HAP-1 (cell line): ENCODE data around the gene NFKBIL1.

Experiments used
- DNase-seq, 2 experiments: peaks; one replicate each; pipeline ENCODE4 v3.0.0-alpha.2; 2016 to 2020; ENCODE audit warnings: low spot score in 2 of 2
- H3K27me3 ChIP-seq: fragments of 250-450 bp; sonication (Bioruptor Pico); 2 replicates; pipeline ENCODE4 v1.5.1; 2020; ENCODE audit warnings: low read depth, mild to moderate bottlenecking, moderate library complexity
- H3K36me3 ChIP-seq: fragments of 250-450 bp; sonication (Bioruptor Pico); replicated peaks from 2 replicates; pipeline ENCODE4 v1.5.1; 2020; ENCODE audit warnings: mild to moderate bottlenecking
- H3K4me1 ChIP-seq: fragments of 250-450 bp; sonication (Bioruptor Pico); 2 replicates; pipeline ENCODE4 v1.5.1; 2020; ENCODE audit warnings: mild to moderate bottlenecking
- H3K4me3 ChIP-seq: fragments of 250-450 bp; sonication (Bioruptor Pico); 2 replicates; pipeline ENCODE4 v1.5.1; 2020; ENCODE audit warnings: mild to moderate bottlenecking, moderate library complexity
- H3K9me3 ChIP-seq: fragments of 250-450 bp; sonication (Bioruptor Pico); 2 replicates; pipeline ENCODE4 v1.5.1; 2020; ENCODE audit warnings: mild to moderate bottlenecking, moderate library complexity
- in situ Hi-C: fragments of 300-500 bp; cut with MboI; formaldehyde crosslinking; loops from 3 replicates; pipeline ENCODE4 v1.14.3; 2020; ENCODE audit warnings: low sequenced_read_pairs, inconsistent platforms, mixed read lengths

NFKBIL1 gene

GRCh38 chr6:31559606-31559957 is 12.2 kb downstream of the NFKBIL1 start:
- in situ Hi-C loops: no loop called here
- H3K36me3 ChIP-seq: peaks cover 23% of the 10 kb centered on the region
- DNase-seq: no peak
- H3K4me3 ChIP-seq: no peak overlapping the region
- no peaks in the 10 kb centered on the region for H3K9me3 ChIP-seq
- H3K4me1 ChIP-seq: no peaks in the 10 kb centered on the region
- H3K27me3 ChIP-seq: no peaks in the 10 kb centered on the region

GRCh38 chr6:31559958-31560696 is 12.7 kb downstream of the NFKBIL1 start:
- Histone ChIP-seq H3K4me3 (no peak overlapping the region), H3K36me3 (peaks cover 23% of the 10 kb centered on the region), H3K27me3 (no peaks in the 10 kb centered on the region), H3K4me1 (no peaks in the 10 kb centered on the region), H3K9me3 (no peaks in the 10 kb centered on the region)
- in situ Hi-C loops: no loop called here
- DNase-seq: no peak

DNA sequence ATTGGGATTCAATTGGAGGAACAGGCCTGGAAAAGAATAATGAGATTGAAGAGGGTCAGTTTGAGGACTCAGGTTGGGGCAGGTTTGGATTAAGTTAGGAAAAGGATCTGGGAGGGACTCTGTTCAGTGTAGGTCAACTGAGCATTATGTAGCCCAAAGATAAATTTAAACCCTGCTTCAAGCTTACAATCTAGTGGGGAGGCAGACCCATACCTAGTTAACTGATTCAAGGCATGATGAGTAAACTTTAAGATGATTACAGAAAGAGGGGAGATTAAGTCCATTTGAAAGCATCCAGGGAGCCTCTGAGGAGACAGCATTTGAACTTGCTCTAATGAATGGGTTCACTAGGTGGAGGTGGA is 13.3 kb downstream of the NFKBIL1 start:
- no peak overlapping the region for H3K4me3 ChIP-seq
- DNase-seq: no peak
- H3K4me1 ChIP-seq: no peaks in the 10 kb centered on the region
- H3K27me3 ChIP-seq: no peaks in the 10 kb centered on the region
- in situ Hi-C loops: no loop called here
- H3K36me3 ChIP-seq: peaks cover 23% of the 10 kb centered on the region
- no peaks in the 10 kb centered on the region for H3K9me3 ChIP-seq

GRCh38 chr6:31567531-31568370 is 20.3 kb downstream of the NFKBIL1 start:
- H3K36me3 ChIP-seq: no peaks in the 10 kb centered on the region
- no peak for DNase-seq
- H3K9me3 ChIP-seq: no peaks in the 10 kb centered on the region
- no peaks in the 10 kb centered on the region for H3K27me3 ChIP-seq
- H3K4me1 ChIP-seq: no peaks in the 10 kb centered on the region
- no peak overlapping the region for H3K4me3 ChIP-seq
- in situ Hi-C loops: no loop called here

- no peaks in the 10 kb centered on the region for H3K4me1 ChIP-seq
- in situ Hi-C loops: no loop called here
- no peak overlapping the region for H3K4me3 ChIP-seq
- H3K36me3 ChIP-seq: no peaks in the 10 kb centered on the region
- DNase-seq: no peak
- H3K9me3 ChIP-seq: no peaks in the 10 kb centered on the region
- H3K27me3 ChIP-seq: no peaks in the 10 kb centered on the region
These were observed 21.1 kb downstream of the NFKBIL1 start for GRCh38 chr6:31568537-31568961.

DNA sequence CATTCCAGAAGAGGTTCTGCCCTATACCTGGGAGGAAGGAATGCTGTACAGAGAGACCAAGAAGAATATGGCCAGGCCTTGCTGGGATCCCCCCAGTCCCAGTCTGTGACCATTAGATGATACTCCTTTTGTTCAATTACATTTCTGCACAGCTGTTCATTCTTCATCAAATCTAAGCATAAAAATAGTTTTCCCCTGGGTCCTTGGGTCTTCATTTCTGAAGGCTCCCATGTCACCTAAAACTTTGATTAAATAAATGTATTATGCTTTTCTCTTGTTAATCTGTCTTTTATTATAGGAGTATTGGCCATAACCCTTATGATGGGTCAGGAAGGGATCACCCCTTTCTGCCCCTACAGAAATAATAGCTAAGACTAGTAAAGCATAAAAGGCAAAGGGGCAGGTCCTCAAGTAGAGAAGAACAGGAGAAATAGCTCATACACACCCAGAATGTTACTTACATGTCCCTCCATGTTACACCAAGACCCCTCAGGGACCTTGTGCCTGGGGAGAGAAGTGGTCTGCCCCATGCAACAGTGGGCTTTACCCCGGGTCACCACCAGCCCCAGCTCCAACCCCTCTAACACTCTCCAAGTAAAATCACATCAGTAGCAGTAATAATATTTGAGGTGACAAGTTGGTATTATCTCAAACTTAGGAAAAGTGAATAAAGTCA is 22.6 kb downstream of the NFKBIL1 start:
- in situ Hi-C loops: no loop called here
- H3K27me3 ChIP-seq: 0 out of 2 replicates have a peak, but pooled peaks cover under 1% of the 10 kb centered on the region

DNA sequence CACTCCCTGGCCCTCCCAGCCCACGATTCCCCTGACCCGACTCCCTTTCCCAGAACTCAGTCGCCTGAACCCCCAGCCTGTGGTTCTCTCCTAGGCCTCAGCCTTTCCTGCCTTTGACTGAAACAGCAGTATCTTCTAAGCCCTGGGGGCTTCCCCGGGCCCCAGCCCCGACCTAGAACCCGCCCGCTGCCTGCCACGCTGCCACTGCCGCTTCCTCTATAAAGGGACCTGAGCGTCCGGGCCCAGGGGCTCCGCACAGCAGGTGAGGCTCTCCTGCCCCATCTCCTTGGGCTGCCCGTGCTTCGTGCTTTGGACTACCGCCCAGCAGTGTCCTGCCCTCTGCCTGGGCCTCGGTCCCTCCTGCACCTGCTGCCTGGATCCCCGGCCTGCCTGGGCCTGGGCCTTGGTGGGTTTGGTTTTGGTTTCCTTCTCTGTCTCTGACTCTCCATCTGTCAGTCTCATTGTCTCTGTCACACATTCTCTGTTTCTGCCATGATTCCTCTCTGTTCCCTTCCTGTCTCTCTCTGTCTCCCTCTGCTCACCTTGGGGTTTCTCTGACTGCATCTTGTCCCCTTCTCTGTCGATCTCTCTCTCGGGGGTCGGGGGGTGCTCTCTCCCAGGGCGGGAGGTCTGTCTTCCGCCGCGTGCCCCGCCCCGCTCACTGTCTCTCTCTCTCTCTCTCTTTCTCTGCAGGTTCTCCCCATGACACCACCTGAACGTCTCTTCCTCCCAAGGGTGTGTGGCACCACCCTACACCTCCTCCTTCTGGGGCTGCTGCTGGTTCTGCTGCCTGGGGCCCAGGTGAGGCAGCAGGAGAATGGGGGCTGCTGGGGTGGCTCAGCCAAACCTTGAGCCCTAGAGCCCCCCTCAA is 24.9 kb downstream of the NFKBIL1 start, which contains the start of gene LTA:
LTA (plus strand) TSS at position 249 of the 871 bp plus-strand sequence; CDS start at position 703, 454 bp downstream.
- in situ Hi-C loops: no loop called here
- H3K4me1 ChIP-seq: no peaks in the 10 kb centered on the region
- H3K36me3 ChIP-seq: no peaks in the 10 kb centered on the region
- DNase-seq: no peak
- no peaks in the 10 kb centered on the region for H3K9me3 ChIP-seq
- no peak within 1 kb of the TSS for H3K4me3 ChIP-seq
- 0 out of 2 replicates have a peak, but pooled peaks cover 3% of the 10 kb centered on the region for H3K27me3 ChIP-seq

More for the DNA sequence above, 22.6 kb downstream of the NFKBIL1 start:
- Histone ChIP-seq H3K4me3 (no peak overlapping the region), H3K36me3 (no peaks in the 10 kb centered on the region), H3K4me1 (no peaks in the 10 kb centered on the region), H3K9me3 (no peaks in the 10 kb centered on the region)
- no peak for DNase-seq

DNA sequence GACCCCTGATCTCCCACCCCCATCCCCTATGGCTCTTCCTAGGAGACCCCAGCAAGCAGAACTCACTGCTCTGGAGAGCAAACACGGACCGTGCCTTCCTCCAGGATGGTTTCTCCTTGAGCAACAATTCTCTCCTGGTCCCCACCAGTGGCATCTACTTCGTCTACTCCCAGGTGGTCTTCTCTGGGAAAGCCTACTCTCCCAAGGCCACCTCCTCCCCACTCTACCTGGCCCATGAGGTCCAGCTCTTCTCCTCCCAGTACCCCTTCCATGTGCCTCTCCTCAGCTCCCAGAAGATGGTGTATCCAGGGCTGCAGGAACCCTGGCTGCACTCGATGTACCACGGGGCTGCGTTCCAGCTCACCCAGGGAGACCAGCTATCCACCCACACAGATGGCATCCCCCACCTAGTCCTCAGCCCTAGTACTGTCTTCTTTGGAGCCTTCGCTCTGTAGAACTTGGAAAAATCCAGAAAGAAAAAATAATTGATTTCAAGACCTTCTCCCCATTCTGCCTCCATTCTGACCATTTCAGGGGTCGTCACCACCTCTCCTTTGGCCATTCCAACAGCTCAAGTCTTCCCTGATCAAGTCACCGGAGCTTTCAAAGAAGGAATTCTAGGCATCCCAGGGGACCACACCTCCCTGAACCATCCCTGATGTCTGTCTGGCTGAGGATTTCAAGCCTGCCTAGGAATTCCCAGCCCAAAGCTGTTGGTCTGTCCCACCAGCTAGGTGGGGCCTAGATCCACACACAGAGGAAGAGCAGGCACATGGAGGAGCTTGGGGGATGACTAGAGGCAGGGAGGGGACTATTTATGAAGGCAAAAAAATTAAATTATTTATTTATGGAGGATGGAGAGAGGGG is 26.1 kb downstream of the NFKBIL1 start:
- Histone ChIP-seq H3K9me3 (no peaks in the 10 kb centered on the region), H3K36me3 (no peaks in the 10 kb centered on the region), H3K4me3 (no peak overlapping the region), H3K27me3 (0 out of 2 replicates have a peak, but pooled peaks cover 3% of the 10 kb centered on the region), H3K4me1 (no peaks in the 10 kb centered on the region)
- in situ Hi-C loops: no loop called here
- DNase-seq: no peak

DNA sequence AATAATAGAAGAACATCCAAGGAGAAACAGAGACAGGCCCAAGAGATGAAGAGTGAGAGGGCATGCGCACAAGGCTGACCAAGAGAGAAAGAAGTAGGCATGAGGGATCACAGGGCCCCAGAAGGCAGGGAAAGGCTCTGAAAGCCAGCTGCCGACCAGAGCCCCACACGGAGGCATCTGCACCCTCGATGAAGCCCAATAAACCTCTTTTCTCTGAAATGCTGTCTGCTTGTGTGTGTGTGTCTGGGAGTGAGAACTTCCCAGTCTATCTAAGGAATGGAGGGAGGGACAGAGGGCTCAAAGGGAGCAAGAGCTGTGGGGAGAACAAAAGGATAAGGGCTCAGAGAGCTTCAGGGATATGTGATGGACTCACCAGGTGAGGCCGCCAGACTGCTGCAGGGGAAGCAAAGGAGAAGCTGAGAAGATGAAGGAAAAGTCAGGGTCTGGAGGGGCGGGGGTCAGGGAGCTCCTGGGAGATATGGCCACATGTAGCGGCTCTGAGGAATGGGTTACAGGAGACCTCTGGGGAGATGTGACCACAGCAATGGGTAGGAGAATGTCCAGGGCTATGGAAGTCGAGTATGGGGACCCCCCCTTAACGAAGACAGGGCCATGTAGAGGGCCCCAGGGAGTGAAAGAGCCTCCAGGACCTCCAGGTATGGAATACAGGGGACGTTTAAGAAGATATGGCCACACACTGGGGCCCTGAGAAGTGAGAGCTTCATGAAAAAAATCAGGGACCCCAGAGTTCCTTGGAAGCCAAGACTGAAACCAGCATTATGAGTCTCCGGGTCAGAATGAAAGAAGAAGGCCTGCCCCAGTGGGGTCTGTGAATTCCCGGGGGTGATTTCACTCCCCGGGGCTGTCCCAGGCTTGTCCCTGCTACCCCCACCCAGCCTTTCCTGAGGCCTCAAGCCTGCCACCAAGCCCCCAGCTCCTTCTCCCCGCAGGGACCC is 27.0 kb downstream of the NFKBIL1 start:
- Histone ChIP-seq H3K4me3 (no peak overlapping the region), H3K4me1 (no peaks in the 10 kb centered on the region), H3K27me3 (0 out of 2 replicates have a peak, but pooled peaks cover 3% of the 10 kb centered on the region), H3K36me3 (no peaks in the 10 kb centered on the region), H3K9me3 (no peaks in the 10 kb centered on the region)
- DNase-seq: no peak
- in situ Hi-C loops: no loop called here

GRCh38 chr6:31575335-31575901 is 28.0 kb downstream of the NFKBIL1 start, which contains the start of gene TNF:
Gene TNF (plus strand): TSS chr6:31575565. CDS start chr6:31575742, 177 bp downstream.
- Histone ChIP-seq H3K9me3 (no peaks in the 10 kb centered on the region), H3K4me1 (no peaks in the 10 kb centered on the region), H3K36me3 (no peaks in the 10 kb centered on the region), H3K4me3 (no peak within 1 kb of the TSS), H3K27me3 (0 out of 2 replicates have a peak, but pooled peaks cover 3% of the 10 kb centered on the region)
- no peak for DNase-seq
- in situ Hi-C loops: no loop called here

DNA sequence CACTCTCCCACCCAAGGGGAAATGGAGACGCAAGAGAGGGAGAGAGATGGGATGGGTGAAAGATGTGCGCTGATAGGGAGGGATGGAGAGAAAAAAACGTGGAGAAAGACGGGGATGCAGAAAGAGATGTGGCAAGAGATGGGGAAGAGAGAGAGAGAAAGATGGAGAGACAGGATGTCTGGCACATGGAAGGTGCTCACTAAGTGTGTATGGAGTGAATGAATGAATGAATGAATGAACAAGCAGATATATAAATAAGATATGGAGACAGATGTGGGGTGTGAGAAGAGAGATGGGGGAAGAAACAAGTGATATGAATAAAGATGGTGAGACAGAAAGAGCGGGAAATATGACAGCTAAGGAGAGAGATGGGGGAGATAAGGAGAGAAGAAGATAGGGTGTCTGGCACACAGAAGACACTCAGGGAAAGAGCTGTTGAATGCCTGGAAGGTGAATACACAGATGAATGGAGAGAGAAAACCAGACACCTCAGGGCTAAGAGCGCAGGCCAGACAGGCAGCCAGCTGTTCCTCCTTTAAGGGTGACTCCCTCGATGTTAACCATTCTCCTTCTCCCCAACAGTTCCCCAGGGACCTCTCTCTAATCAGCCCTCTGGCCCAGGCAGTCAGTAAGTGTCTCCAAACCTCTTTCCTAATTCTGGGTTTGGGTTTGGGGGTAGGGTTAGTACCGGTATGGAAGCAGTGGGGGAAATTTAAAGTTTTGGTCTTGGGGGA is 28.7 kb downstream of the NFKBIL1 start:
- no peak for DNase-seq
- no peaks in the 10 kb centered on the region for H3K36me3 ChIP-seq
- H3K9me3 ChIP-seq: no peaks in the 10 kb centered on the region
- H3K27me3 ChIP-seq: 0 out of 2 replicates have a peak, but pooled peaks cover 3% of the 10 kb centered on the region
- no peak overlapping the region for H3K4me3 ChIP-seq
- in situ Hi-C loops: no loop called here
- peaks cover under 1% of the 10 kb centered on the region; the same call in 1 of the 2 replicates for H3K4me1 ChIP-seq
